ENCODE measurements around the gene SLC2A5.

Gene SLC2A5

GRCh38 chr1:9088807-9089206, 19.4 kb upstream of the SLC2A5 start:
- no peak for DNase-seq (ENCODE audit: low spot score)

- DNase-seq (ENCODE audit: low spot score): no peak
These were observed 18.1 kb upstream of the SLC2A5 start for GRCh38 chr1:9087411-9088125.

GRCh38 chr1:9086796-9087195, 17.4 kb upstream of the SLC2A5 start:
- DNase-seq (ENCODE audit: low spot score): no peak

- no peak for DNase-seq (ENCODE audit: low spot score)
These were observed 16.6 kb upstream of the SLC2A5 start for GRCh38 chr1:9086045-9086444.

- no peak for DNase-seq (ENCODE audit: low spot score)
These were observed 16.0 kb upstream of the SLC2A5 start for GRCh38 chr1:9085306-9085940.

GRCh38 chr1:9084906-9085305, 15.5 kb upstream of the SLC2A5 start:
- no peak for DNase-seq (ENCODE audit: low spot score)

- no peak for DNase-seq (ENCODE audit: low spot score)
These were observed 12.0 kb upstream of the SLC2A5 start for GRCh38 chr1:9081473-9081872.

- DNase-seq (ENCODE audit: low spot score): no peak
These were observed 11.4 kb upstream of the SLC2A5 start for GRCh38 chr1:9080705-9081291.

- no peak for DNase-seq (ENCODE audit: low spot score)
These were observed 10.7 kb upstream of the SLC2A5 start for GRCh38 chr1:9079988-9080704.

GRCh38 chr1:9078752-9079500, 9.5 kb upstream of the SLC2A5 start:
- no peak for DNase-seq (ENCODE audit: low spot score)

- DNase-seq (ENCODE audit: low spot score): no peak
These were observed 8.7 kb upstream of the SLC2A5 start for GRCh38 chr1:9078015-9078751.

GRCh38 chr1:9075022-9075421, 5.6 kb upstream of the SLC2A5 start:
- peak; percentile 65 for DNase-seq (ENCODE audit: low spot score)

- no peak for DNase-seq (ENCODE audit: low spot score)
These were observed 3.7 kb upstream of the SLC2A5 start for GRCh38 chr1:9073143-9073542.

- no peak for DNase-seq (ENCODE audit: low spot score)
These were observed 2.3 kb upstream of the SLC2A5 start for GRCh38 chr1:9071554-9072235.

- DNase-seq (ENCODE audit: low spot score): no peak
These were observed 1.1 kb upstream of the SLC2A5 start for GRCh38 chr1:9070486-9070885.

- no peak for DNase-seq (ENCODE audit: low spot score)
These were observed 482 bp downstream of the SLC2A5 start for GRCh38 chr1:9068981-9069325.

GRCh38 chr1:9066945-9067807, 2.3 kb downstream of the SLC2A5 start:
- DNase-seq (ENCODE audit: low spot score): no peak

- DNase-seq (ENCODE audit: low spot score): no peak
These were observed 4.2 kb downstream of the SLC2A5 start for GRCh38 chr1:9065213-9065751.

GRCh38 chr1:9062846-9063245, 6.6 kb downstream of the SLC2A5 start:
- DNase-seq (ENCODE audit: low spot score): no peak

- DNase-seq (ENCODE audit: low spot score): no peak
These were observed 7.4 kb downstream of the SLC2A5 start for GRCh38 chr1:9062021-9062471.
